CD14-positive monocyte (primary cell): ENCODE results near the gene DDX39A. TPM values are rescaled to one million over a fixed set of nuclear protein-coding genes. Genes with fewer than 3 reads are reported as not detected.

Experiments used
- DNase-seq, 3 donors: peaks; one replicate each; pipeline ENCODE4 v3.0.0-alpha.2; 2011 to 2022
- H2AFZ ChIP-seq: 2 replicates; pipeline ENCODE4 v1.6.0; 2012; ENCODE audit warnings: mild to moderate bottlenecking, low read depth, low read length, inconsistent platforms; ENCODE audit not compliant: insufficient read depth, poor library complexity, severe bottlenecking
- H3K27ac ChIP-seq, 2 donors: 1 replicate in 1 of 2; 2 replicates in 1 of 2; pipeline ENCODE4 v1.5.1; 2012 to 2013; ENCODE audit warnings: low read length in 2 of 2, control low read depth in 1 of 2, inconsistent platforms in 1 of 2, low read depth in 1 of 2, mild to moderate bottlenecking in 1 of 2
- H3K27me3 ChIP-seq, 2 donors: one replicate each; pipeline versions ENCODE4 v1.6.0 to v1.6.1; 2011 to 2013; ENCODE audit warnings: low read length in 2 of 2; ENCODE audit not compliant: control insufficient read depth in 2 of 2, insufficient read depth in 2 of 2
- H3K36me3 ChIP-seq, 2 donors: replicated peaks in 1 of 2; 1 replicate in 1 of 2; 2 replicates in 1 of 2; pipeline versions ENCODE4 v1.5.1 to v1.6.1; 2012 to 2013; ENCODE audit warnings: low read length in 2 of 2, control low read depth in 1 of 2, inconsistent platforms in 1 of 2, mild to moderate bottlenecking in 1 of 2; ENCODE audit not compliant: insufficient read depth in 2 of 2, control insufficient read depth in 1 of 2
- H3K4me1 ChIP-seq, 2 donors: 1 replicate in 1 of 2; 2 replicates in 1 of 2; pipeline versions ENCODE4 v1.5.1 to v1.6.1; 2012 to 2013; ENCODE audit warnings: low read length in 2 of 2, control low read depth in 1 of 2, inconsistent platforms in 1 of 2, mild to moderate bottlenecking in 1 of 2, moderate library complexity in 1 of 2; ENCODE audit not compliant: insufficient read depth in 2 of 2, control insufficient read depth in 1 of 2
- H3K4me2 ChIP-seq: replicated peaks from 2 replicates; pipeline ENCODE3; 2012; ENCODE audit warnings: low read length, moderate library complexity, mild to moderate bottlenecking; ENCODE audit not compliant: poor library complexity, severe bottlenecking; ENCODE audit errors: extremely low read depth
- H3K4me3 ChIP-seq, 3 experiments: fragments of 200-600 bp in 1 of 3; sonication (generic) in 1 of 3; replicated peaks in 1 of 3; 1 replicate in 2 of 3; 2 replicates in 1 of 3; pipeline ENCODE4 v1.5.1; 2011 to 2013; ENCODE audit warnings: low read length in 3 of 3, mild to moderate bottlenecking in 3 of 3, control low read depth in 2 of 3, low read depth in 2 of 3, inconsistent platforms in 1 of 3, moderate library complexity in 1 of 3
- H3K79me2 ChIP-seq: 2 replicates; pipeline ENCODE4 v1.6.0; 2012; ENCODE audit warnings: mild to moderate bottlenecking, control low read depth, inconsistent platforms, low read length, moderate library complexity; ENCODE audit not compliant: insufficient read depth
- H3K9ac ChIP-seq: 2 replicates; pipeline ENCODE4 v1.6.0; 2017; ENCODE audit warnings: low read length, mild to moderate bottlenecking; ENCODE audit not compliant: insufficient read depth, poor library complexity, severe bottlenecking
- H3K9me3 ChIP-seq, 2 donors: replicated peaks in 1 of 2; 1 replicate in 1 of 2; 2 replicates in 1 of 2; pipeline versions ENCODE4 v1.5.1 to v1.6.1; 2012 to 2013; ENCODE audit warnings: low read length in 2 of 2, control low read depth in 1 of 2; ENCODE audit not compliant: control insufficient read depth in 1 of 2, insufficient read depth in 1 of 2
- H4K20me1 ChIP-seq: 2 replicates; pipeline ENCODE4 v1.6.0; 2012; ENCODE audit warnings: mild to moderate bottlenecking, low read length, control low read depth, moderate library complexity; ENCODE audit not compliant: insufficient read depth
- H3K27ac Mint-ChIP-seq, 7 donors: one replicate each; pipeline ENCODE4 v1.8.0; 2020; ENCODE audit warnings: mild to moderate bottlenecking in 7 of 7, mixed read lengths in 7 of 7, moderate library complexity in 6 of 7, inconsistent platforms in 2 of 7
- H3K27me3 Mint-ChIP-seq, 3 donors: one replicate each; pipeline ENCODE4 v1.8.0; 2021 to 2022; ENCODE audit warnings: low read depth in 3 of 3, mild to moderate bottlenecking in 3 of 3, mixed read lengths in 3 of 3, moderate library complexity in 3 of 3, inconsistent platforms in 1 of 3
- H3K36me3 Mint-ChIP-seq, 2 donors: one replicate each; pipeline ENCODE4 v1.8.0; 2020; ENCODE audit warnings: mixed read lengths in 2 of 2, inconsistent platforms in 1 of 2, mild to moderate bottlenecking in 1 of 2
- H3K4me1 Mint-ChIP-seq: one replicate; pipeline ENCODE4 v1.8.0; 2020; ENCODE audit warnings: mild to moderate bottlenecking, mixed read lengths
- H3K4me3 Mint-ChIP-seq, 2 donors: one replicate each; pipeline ENCODE4 v1.8.0; 2020; ENCODE audit warnings: mild to moderate bottlenecking in 2 of 2, mixed read lengths in 2 of 2, moderate library complexity in 1 of 2
- H3K9me3 Mint-ChIP-seq, 7 donors: one replicate each; pipeline ENCODE4 v1.8.0; 2020 to 2022; ENCODE audit warnings: mixed read lengths in 7 of 7, mild to moderate bottlenecking in 6 of 7, moderate library complexity in 6 of 7, inconsistent platforms in 2 of 7
- CTCF ChIP-seq: fragments of 200-600 bp; IDR thresholded peaks from one replicate; pipeline ENCODE4 v1.8.0; 2022; ENCODE audit warnings: antibody characterized with exemption, mild to moderate bottlenecking
- WGBS: methylation state at CpG from one replicate; pipeline ENCODE4 v1.1.5; 2013; ENCODE audit warnings: missing lambda C conversion rate; ENCODE audit not compliant: insufficient coverage; 5-methylcytosine and 5-hydroxymethylcytosine counted together
- intact Hi-C, 2 donors: fragments of 100-400 bp; cut with micrococcal nuclease; formaldehyde crosslinking; loops; one replicate each; pipeline versions ENCODE4 v1.15.0 to v1.15.1; 2023
- polyA plus RNA-seq, 3 donors: library from polyadenylated mRNA; depleted of rRNA in 1 of 3; unstranded in 2 of 3; stranded (reverse) in 1 of 3; fragments of 300-500 nt in 2 of 3; fragments of >200 nt in 1 of 3; fragmentation: Illumina TruSeq in 2 of 3; gene quantifications; 1 replicate in 2 of 3; 2 replicates in 1 of 3; pipeline ENCODE4 v1.2.3, GENCODE V29; 2012 to 2021

DDX39A gene
- polyA plus RNA-seq, 3 donors, result 78.7 to 187 (median 83.5) TPM

GRCh38 chr19:14434543-14435319 lies 15.6 kb upstream of the DDX39A start:
- H3K4me1 ChIP-seq, result peaks cover 57 to 66% of the 10 kb centered on the region in 2 donors
- Mint-ChIP-seq H3K4me3 (peak overlapping the region; percentile 79 to 87), H3K4me1 (peaks cover 56% of the 10 kb centered on the region), H3K9me3 (no peaks in the 10 kb centered on the region), H3K36me3 (peaks cover 2 to 14% of the 10 kb centered on the region in 2 donors), H3K27ac (peak overlapping the region; percentile 77 to 96 (median 86)), H3K27me3 (peaks cover 6 to 11% (median 7%) of the 10 kb centered on the region in 3 donors)
- H4K20me1 ChIP-seq, result peaks cover 7% of the 10 kb centered on the region
- H3K9me3 ChIP-seq, result no peaks in the 10 kb centered on the region
- peaks cover 0 to 2% of the 10 kb centered on the region in 2 donors for H3K27me3 ChIP-seq
- peak overlapping the region; percentile 22 to 70 for H3K27ac ChIP-seq
- peak overlapping the region; percentile 78 for H3K9ac ChIP-seq
- TF ChIP-seq CTCF, result no peak
- peaks cover 63% of the 10 kb centered on the region for H3K79me2 ChIP-seq
- DNase-seq, result peak; percentile 76 to 87 (median 82)
- WGBS, result 78% methylated on average over 18 of the region's 23 CpGs
- H3K4me2 ChIP-seq, result peak overlapping the region; percentile 93
- peaks cover 0 to 5% of the 10 kb centered on the region in 2 donors for H3K36me3 ChIP-seq
- no peak overlapping the region for H2AFZ ChIP-seq
- intact Hi-C loops, result loop anchor here (2.0 to 5.0 kb wide), 2 partner anchors 14 to 43 kb away; partner anchors contain the start of gene PTGER1 (in 1 of the 2)
- H3K4me3 ChIP-seq, result peak overlapping the region; percentile 57 to 93 (median 89)

GRCh38 chr19:14433554-14434501 lies 14.7 kb upstream of the DDX39A start:
- Histone ChIP-seq H3K79me2 (peaks cover 55% of the 10 kb centered on the region), H3K4me2 (peak overlapping the region; percentile 93), H4K20me1 (peaks cover 7% of the 10 kb centered on the region), H3K4me3 (peak overlapping the region; percentile 57 to 93 (median 89)), H2AFZ (peak overlapping the region; percentile 88), H3K27me3 (peaks cover 0 to 2% of the 10 kb centered on the region in 2 donors), H3K9ac (peak overlapping the region; percentile 78), H3K4me1 (peaks cover 48 to 57% of the 10 kb centered on the region in 2 donors), H3K9me3 (no peaks in the 10 kb centered on the region), H3K27ac (peak overlapping the region in 1 of 2 donors; percentile 62), H3K36me3 (peaks cover 0 to 5% of the 10 kb centered on the region in 2 donors)
- Mint-ChIP-seq H3K27me3 (peaks cover 6 to 15% (median 7%) of the 10 kb centered on the region in 3 donors), H3K4me3 (peak overlapping the region; percentile 79 to 87), H3K9me3 (no peaks in the 10 kb centered on the region), H3K4me1 (peaks cover 47% of the 10 kb centered on the region), H3K27ac (peak overlapping the region in 6 of 7 donors; percentile 19 to 96 (median 82)), H3K36me3 (peaks cover 2 to 14% of the 10 kb centered on the region in 2 donors)
- intact Hi-C loops, result loop anchor here in 1 of 2 donors (2.0 kb wide), 2 partner anchors 13 to 39 kb away; no protein-coding TSS in a partner anchor
- no peak for DNase-seq
- no peak for TF ChIP-seq CTCF
- 2% methylated on average over 24 of the region's 52 CpGs for WGBS
